K562 (cell line): ENCODE results near the gene TSC1.

ENCODE experiments used
- MAZ ChIP-seq, 2 experiments: fragments of 450-650 bp in 1 of 2; sonication (generic) in 1 of 2; formaldehyde crosslinking; IDR thresholded peaks in 1 of 2; conservative IDR thresholded peaks in 1 of 2; 2 replicates each; pipeline versions ENCODE4 v1.4.0 to v1.5.0; 2020; ENCODE audit warnings: mild to moderate bottlenecking in 1 of 2, missing genetic modification reagents in 1 of 2
- MYC ChIP-seq, 2 experiments: fragments of 250-450 bp in 1 of 2; sonication (Bioruptor Pico) in 1 of 2; IDR thresholded peaks; 2 replicates each; pipeline versions ENCODE4 v1.5.1 to v1.6.1; 2012 to 2021; ENCODE audit warnings: low read depth in 2 of 2, borderline replicate concordance in 1 of 2, improper control_type of control experiment in 1 of 2, low read length in 1 of 2, mild to moderate bottlenecking in 1 of 2, moderate library complexity in 1 of 2
- RCOR1 ChIP-seq, 2 experiments: IDR thresholded peaks; 2 replicates each; pipeline ENCODE4 v1.6.1; 2012; ENCODE audit warnings: low read depth in 2 of 2, low read length in 2 of 2, borderline replicate concordance in 1 of 2, improper control_type of control experiment in 1 of 2
- ZNF830 ChIP-seq: fragments of 250-450 bp; sonication (Bioruptor Pico); IDR thresholded peaks from 2 replicates; pipeline ENCODE4 v1.5.0; 2021; ENCODE audit warnings: mild to moderate bottlenecking
- TF ChIP-seq, protein P1 (sequence below), 3 experiments: IDR thresholded peaks in 2 of 3; conservative IDR thresholded peaks in 1 of 3; 2 replicates each; pipeline ENCODE4 v1.5.1; 2011 to 2012; ENCODE audit warnings: low read length in 3 of 3, mild to moderate bottlenecking in 3 of 3, control low read depth in 2 of 3, improper control_type of control experiment in 1 of 3, inconsistent platforms in 1 of 3, low read depth in 1 of 3, mixed read lengths in 1 of 3, moderate library complexity in 1 of 3; ENCODE audit not compliant: insufficient read depth in 2 of 3

DNA sequence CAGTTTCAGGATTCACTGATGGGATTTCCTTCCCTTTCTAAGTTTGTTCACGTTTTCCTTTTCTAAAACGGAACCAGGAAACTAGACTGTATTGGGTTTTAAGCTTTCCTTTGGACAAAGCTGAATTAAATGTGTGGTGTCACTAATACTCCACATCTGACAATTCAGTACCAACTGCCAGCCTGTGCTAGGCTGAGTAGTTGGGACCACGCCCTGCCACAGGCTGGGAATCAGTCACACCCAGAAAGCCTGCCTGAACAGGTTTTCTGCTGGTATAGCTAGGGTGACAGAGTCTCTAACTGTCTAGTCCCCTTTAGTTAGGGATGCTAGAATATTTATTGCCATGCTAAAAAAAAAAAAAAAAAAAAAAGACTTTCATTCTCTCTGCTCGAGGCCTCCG is 50.1 kb downstream of the TSC1 start:
- TF ChIP-seq, protein P1, sequence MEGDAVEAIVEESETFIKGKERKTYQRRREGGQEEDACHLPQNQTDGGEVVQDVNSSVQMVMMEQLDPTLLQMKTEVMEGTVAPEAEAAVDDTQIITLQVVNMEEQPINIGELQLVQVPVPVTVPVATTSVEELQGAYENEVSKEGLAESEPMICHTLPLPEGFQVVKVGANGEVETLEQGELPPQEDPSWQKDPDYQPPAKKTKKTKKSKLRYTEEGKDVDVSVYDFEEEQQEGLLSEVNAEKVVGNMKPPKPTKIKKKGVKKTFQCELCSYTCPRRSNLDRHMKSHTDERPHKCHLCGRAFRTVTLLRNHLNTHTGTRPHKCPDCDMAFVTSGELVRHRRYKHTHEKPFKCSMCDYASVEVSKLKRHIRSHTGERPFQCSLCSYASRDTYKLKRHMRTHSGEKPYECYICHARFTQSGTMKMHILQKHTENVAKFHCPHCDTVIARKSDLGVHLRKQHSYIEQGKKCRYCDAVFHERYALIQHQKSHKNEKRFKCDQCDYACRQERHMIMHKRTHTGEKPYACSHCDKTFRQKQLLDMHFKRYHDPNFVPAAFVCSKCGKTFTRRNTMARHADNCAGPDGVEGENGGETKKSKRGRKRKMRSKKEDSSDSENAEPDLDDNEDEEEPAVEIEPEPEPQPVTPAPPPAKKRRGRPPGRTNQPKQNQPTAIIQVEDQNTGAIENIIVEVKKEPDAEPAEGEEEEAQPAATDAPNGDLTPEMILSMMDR (IDR thresholded peaks at IDR 0.05 in 2 of 3, conservative IDR thresholded peaks at IDR 0.05 in 1 of 3; ENCODE audit: insufficient read depth in 2 of 3, low read depth in 1 of 3, low read length in 3 of 3), result no peak
- TF ChIP-seq MYC (IDR thresholded peaks at IDR 0.05; ENCODE audit: low read depth, low read length), result no peak
- TF ChIP-seq MYC (CRISPR knock-in tag; IDR thresholded peaks at IDR 0.05; ENCODE audit: borderline replicate concordance, low read depth), result no peak
- TF ChIP-seq MAZ (CRISPR knock-in tag; conservative IDR thresholded peaks at IDR 0.05 in 1 of 2, IDR thresholded peaks at IDR 0.05 in 1 of 2), result no peak
- TF ChIP-seq RCOR1 (IDR thresholded peaks at IDR 0.05; ENCODE audit: borderline replicate concordance in 1 of 2, low read depth in 2 of 2, low read length in 2 of 2), result no peak
- no peak for TF ChIP-seq ZNF830
